ENCODE measurements around the gene SMYD4. TPM values are rescaled to one million over a fixed set of nuclear protein-coding genes. Genes with fewer than 3 reads are reported as not detected.

SMYD4 gene
- total and polyA plus RNA-seq, 10 of the 15 experiments (the other 5 are each of a cell fraction or from before 2014, with no cell fraction given), result 2.1 to 18.8 (median 13.7) TPM

DNA sequence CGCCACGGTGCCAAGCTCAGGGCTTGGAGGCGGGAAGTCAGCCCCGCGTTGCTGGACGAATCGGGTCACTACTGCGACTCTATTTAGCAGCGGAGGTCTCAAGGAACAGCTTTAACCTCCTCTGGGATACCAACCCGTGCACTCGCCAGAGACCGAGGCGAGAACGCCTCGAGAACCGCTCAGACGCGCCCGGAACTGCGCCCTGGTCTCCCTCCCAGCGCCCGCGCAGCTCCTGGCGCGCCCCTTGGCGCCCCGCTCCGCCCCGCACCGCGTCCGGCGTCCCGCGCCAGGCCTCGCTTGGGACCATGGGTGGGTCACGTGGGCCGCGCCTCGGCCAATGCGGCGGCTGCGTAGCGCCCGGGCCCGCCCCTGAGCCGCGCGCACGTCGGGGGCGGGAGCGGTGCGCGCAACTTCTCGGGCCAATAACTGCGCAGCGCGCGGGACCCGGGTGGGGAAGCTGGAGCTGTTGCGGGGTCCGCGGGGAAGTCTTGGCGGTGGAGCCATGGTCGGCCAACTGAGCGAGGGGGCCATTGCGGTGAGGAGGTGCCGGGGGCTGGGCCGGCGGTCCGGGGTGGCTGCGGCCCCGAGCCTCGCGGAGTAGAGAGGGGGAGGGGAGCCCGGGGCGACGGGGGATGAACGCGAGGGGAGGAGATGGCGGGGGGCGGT lies at the start of gene SMYD4, which contains the start of gene RPA1 (continued):
- TF ChIP-seq CBX5 (IDR thresholded peaks at IDR 0.05; ENCODE audit: low read depth) (no peak), RAD51 (IDR thresholded peaks at IDR 0.05) (no peak), SIX5 (IDR thresholded peaks at IDR 0.05; ENCODE audit: low read depth, low read length, severe bottlenecking) (no peak), SIN3A (IDR thresholded peaks at IDR 0.05; ENCODE audit: low read depth, low read length) (peak; percentile 64; the same call in 1 of the 2 replicates), FOS (IDR thresholded peaks at IDR 0.05; ENCODE audit: borderline replicate concordance, extremely low read depth, insufficient read length) (peak; percentile 23), NR2C2 (IDR thresholded peaks at IDR 0.05; ENCODE audit: borderline replicate concordance, control insufficient read depth, insufficient read length, low read depth) (no peak), ATF7 (IDR thresholded peaks at IDR 0.05; ENCODE audit: low read depth) (no peak), MXI1 (IDR thresholded peaks at IDR 0.05; ENCODE audit: low read depth, low read length) (no peak), HCFC1 (IDR thresholded peaks at IDR 0.05; ENCODE audit: low read length) (no peak), NRF1 (conservative IDR thresholded peaks at IDR 0.05; ENCODE audit: low read depth, low read length) (peak; percentile 45), TCF12 (IDR thresholded peaks at IDR 0.05; ENCODE audit: low read depth, low read length) (no peak), ESRRA (IDR thresholded peaks at IDR 0.05; ENCODE audit: low read length) (no peak), KAT2A (conservative IDR thresholded peaks at IDR 0.05; ENCODE audit: control insufficient read depth, low read depth, low read length) (no peak), STAT1 (conservative IDR thresholded peaks at IDR 0.05) (peak; percentile 82; the same call in 1 of the 2 replicates), NR2F1 (conservative IDR thresholded peaks at IDR 0.05) (peak; percentile 58), CBX3 (IDR thresholded peaks at IDR 0.05; ENCODE audit: borderline replicate concordance, low read depth) (no peak), ZNF217 (IDR thresholded peaks at IDR 0.05) (no peak), GABPA (IDR thresholded peaks at IDR 0.05; ENCODE audit: low read depth) (no peak), CHD4 (IDR thresholded peaks at IDR 0.05) (no peak), POLR2AphosphoS2 (IDR thresholded peaks at IDR 0.05; ENCODE audit: low read depth, low read length) (peak; percentile 58; the same call in 1 of the 2 replicates), SRF (IDR thresholded peaks at IDR 0.05; ENCODE audit: low read depth in 2 of 2, low read length in 2 of 2) (no peak), HDAC6 (IDR thresholded peaks at IDR 0.05; ENCODE audit: unreplicated experiment) (no peak), KDM1A (IDR thresholded peaks at IDR 0.05; ENCODE audit: borderline replicate concordance) (no peak), ASH2L (IDR thresholded peaks at IDR 0.05; ENCODE audit: borderline replicate concordance, low read depth) (0 out of 2 replicates have a peak, but pooled peaks have one; percentile 24), NBN (IDR thresholded peaks at IDR 0.05) (no peak), RBBP5 (conservative IDR thresholded peaks at IDR 0.05) (0 out of 2 replicates have a peak, but pooled peaks have one; percentile 32), PAX5 (IDR thresholded peaks at IDR 0.05; ENCODE audit: borderline replicate concordance, low read depth, low read length) (no peak; the same call in 1 of the 2 replicates), TCF7 (IDR thresholded peaks at IDR 0.05; ENCODE audit: borderline replicate concordance) (no peak)
- TF ChIP-seq, protein P1, sequence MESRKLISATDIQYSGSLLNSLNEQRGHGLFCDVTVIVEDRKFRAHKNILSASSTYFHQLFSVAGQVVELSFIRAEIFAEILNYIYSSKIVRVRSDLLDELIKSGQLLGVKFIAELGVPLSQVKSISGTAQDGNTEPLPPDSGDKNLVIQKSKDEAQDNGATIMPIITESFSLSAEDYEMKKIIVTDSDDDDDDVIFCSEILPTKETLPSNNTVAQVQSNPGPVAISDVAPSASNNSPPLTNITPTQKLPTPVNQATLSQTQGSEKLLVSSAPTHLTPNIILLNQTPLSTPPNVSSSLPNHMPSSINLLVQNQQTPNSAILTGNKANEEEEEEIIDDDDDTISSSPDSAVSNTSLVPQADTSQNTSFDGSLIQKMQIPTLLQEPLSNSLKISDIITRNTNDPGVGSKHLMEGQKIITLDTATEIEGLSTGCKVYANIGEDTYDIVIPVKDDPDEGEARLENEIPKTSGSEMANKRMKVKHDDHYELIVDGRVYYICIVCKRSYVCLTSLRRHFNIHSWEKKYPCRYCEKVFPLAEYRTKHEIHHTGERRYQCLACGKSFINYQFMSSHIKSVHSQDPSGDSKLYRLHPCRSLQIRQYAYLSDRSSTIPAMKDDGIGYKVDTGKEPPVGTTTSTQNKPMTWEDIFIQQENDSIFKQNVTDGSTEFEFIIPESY (IDR thresholded peaks at IDR 0.05), result no peak
- TF ChIP-seq, protein P2, sequence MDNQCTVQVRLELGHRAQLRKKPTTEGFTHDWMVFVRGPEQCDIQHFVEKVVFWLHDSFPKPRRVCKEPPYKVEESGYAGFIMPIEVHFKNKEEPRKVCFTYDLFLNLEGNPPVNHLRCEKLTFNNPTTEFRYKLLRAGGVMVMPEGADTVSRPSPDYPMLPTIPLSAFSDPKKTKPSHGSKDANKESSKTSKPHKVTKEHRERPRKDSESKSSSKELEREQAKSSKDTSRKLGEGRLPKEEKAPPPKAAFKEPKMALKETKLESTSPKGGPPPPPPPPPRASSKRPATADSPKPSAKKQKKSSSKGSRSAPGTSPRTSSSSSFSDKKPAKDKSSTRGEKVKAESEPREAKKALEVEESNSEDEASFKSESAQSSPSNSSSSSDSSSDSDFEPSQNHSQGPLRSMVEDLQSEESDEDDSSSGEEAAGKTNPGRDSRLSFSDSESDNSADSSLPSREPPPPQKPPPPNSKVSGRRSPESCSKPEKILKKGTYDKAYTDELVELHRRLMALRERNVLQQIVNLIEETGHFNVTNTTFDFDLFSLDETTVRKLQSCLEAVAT (IDR thresholded peaks at IDR 0.05), result no peak

Data from GM12878 (cell line).